ENCODE measurements around the gene ARHGEF7.

Gene ARHGEF7

DNA sequence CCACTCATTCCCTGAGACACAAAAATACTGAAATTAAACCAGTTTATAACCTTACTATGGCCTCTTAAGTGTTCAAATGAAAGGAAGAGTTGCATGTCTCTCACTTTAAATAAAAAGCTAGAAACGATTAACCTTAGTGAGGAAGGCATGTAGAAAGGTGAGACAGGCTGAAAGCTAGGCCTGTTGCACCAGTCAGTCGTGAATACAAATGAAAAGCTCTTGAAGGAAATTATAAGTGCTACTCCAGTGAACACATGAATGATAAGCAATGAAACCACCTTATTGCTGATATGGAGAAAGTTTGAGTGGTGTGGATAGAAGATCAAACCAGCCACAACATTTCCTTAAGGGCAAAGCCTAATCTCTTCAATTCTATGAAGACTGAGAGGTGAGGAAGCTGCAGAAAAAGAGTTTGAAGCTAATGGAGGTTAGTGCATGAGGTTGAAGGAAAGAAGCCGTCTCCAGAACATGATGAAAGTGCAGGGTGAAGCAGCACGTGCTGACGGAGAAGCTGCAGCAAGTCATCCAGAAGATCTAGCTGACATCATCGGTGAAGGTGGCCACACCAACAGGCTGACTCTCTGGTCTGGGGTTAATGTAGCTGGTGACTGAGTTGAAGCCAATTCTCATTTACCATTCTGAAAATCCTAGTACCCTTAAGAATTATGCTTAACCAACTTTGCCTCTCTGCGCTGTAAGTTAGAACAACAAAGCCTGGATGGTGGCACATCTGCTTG, 110.9 kb downstream of the ARHGEF7 start:
- no peak for DNase-seq (ENCODE audit: low spot score)

DNA sequence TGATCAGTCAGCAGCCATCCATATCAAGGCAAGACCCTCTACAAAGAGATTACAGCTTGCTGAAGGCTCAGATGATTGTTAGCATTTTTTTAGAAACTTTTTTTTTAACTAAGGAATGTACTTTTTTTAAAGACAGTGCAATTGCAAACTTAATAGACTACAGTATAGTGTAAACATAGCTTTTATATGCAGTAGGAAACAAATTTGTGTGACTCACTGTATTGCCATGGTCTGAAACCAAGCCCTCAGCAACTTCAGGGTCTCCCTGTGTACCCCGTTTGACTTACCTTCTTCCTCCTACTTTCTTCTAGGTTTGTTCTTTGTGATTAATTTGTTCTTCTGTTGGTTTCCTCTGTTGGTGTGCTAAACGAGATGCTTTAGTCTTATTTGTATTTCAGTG, 112.3 kb downstream of the ARHGEF7 start:
- no peak for DNase-seq (ENCODE audit: low spot score)

DNA sequence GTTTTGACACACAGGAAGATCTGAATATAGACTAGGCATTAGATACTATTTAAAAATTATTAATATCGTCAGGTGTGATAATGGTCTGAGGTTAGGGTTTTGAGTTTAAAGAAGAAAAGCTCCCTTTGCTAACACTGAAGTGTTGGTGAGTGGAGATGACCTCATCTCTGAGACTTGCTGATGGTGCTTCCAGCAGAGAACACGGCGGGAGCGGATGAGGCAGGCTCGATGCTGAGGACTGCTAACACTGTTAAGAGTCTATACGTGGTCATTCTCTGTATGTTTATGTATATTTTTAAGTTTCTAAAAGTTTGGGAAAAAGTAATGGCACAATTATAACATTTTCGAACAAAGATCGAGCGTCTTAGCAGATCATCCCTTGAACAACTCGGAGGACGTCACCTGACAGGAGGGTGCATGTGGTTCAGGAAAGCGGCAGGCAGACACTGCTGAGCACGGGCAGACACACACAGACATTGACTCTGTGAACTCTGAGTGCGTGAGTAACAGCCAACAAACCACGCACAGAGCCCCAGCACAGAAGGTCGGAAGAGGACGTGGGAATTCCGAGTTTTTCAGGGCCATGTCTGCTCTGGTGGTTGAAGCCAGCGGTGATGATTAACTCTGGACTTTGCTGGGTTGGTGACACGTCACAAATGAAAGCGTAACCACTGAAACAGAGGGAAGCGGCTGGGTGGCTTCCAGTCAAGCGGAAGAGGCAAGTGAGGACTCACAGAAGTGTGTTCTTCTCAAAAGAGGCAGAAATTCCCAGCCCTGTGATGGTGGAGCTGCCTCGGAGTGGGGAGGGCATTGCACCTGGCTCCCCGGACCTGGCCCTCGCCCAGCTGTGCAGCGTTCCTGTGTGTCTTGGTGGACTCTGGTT, 113.4 kb downstream of the ARHGEF7 start:
- no peak for DNase-seq (ENCODE audit: low spot score)

- DNase-seq (ENCODE audit: low spot score) = no peak
Observed at GRCh38 chr13:111230385-111230930, 115.3 kb downstream of the ARHGEF7 start.

- DNase-seq (ENCODE audit: low spot score) = no peak
Observed at GRCh38 chr13:111232191-111232590, 117.1 kb downstream of the ARHGEF7 start.

DNA sequence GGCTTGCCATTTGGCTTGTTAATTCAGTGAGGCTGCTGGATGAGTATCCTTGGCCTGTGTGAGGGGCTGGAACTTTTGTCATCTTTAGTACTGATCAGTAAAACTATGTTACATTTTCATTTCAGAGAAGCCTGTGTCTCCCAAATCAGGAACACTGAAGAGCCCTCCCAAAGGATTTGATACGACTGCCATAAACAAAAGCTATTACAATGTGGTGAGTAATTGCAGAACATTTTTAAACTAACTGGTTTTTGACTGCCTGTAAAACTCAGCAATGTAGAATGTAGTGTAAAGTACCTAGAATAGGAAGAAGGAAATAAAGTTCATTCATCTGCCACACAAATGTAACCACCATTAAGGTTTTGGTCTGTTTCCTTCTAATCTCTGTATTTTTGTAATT, 118.0 kb downstream of the ARHGEF7 start:
- no peak for DNase-seq (ENCODE audit: low spot score)

DNA sequence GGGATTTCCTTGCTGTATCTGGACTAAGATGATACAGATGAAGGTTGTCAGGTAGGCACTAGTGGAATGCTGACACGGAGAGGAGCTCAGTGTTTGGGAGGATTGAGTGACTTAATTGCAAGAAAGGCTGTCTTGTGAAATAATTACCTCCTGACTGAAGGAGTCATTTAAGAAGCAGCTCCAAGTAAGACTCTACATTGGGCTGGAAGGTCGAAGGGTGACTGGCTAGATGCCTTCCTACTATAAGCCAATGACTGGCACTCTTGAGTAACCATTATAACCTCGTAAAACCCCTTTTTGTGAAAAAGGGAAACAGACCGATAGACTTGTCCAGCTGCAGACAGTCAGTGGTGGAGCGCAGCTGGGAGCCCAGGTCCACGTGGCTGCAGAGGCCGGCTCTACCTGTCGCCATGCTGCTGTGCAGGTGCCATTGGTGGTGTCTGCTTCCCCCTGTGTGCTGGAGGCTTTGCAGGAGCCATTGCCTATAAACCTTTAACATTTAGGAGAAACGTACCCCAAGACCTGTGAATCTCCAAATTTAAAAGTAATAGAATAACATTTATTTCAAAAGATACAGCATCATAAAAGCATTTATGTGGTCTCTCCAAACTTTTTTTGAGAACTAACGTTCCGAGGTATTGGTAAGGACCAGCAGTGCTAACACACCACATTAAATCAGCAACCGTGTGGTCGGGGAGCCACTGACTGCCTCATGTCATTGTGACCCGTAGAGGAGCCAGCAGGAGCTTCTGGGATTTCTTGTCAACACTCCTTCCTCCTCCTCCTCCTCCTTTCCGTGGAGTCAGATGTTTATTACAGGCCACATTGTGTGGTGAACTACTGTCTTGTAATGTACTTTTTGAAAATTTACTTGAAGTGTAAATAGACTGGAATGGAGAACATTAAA, 124.9 kb downstream of the ARHGEF7 start:
- no peak for DNase-seq (ENCODE audit: low spot score)

DNA sequence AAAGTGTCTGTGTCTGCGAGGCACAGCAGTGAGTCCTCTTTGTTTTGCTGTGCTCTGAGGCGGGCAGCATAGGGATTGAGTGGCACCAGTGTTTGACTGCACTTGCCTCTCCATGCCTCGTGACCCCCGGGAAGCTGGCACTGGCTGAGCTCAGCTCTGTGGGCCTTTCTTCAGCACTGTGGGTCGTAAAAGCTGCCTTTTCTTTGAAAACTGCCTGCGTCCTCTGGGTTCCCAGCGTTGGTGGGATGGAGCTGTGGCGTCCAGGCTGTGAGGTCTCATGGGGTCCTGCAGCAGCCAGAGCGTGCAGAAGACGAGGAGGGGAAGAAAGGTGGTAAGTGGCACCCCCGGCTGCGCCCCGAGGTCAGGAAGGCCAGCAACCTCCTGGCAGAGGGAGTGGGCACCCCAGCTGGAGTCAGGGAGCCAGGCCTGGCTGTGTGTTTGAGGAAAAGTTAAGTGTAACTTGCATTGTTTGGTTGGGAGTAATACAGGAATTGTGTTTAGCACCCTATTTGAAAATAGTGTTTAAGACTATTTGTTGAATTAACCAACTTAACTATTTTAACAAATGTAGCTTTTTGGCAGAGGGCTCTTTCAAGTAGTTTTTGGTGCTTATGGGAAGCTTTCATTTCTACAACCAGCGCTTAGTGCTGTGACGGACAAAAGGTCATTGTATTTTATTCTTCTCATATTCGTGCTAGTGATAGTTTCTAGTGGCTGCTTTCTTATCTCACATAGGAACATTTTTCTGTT, 126.1 kb downstream of the ARHGEF7 start:
- DNase-seq (ENCODE audit: low spot score) = no peak

GRCh38 chr13:111241862-111242261, 126.8 kb downstream of the ARHGEF7 start:
- DNase-seq (ENCODE audit: low spot score) = no peak

DNA sequence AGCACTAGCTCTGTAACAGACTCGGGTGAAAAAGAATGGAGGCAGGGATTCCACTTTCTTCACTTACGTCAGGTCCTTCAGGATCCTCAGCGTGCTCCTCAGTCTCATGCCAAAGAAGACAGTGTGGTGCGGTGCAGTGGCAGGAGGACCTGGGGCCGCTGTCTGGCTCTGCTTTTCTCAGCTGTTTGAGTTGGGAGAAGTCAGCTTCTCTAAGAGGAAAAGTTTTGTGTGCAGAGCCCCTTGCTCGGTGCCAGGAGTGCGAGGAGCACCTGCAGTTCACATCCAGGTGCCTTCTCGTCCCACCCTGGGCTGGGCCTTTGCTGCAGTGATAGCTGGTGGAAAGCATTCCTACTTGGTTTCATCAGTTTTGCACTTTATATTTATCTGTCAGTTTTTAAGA, 127.5 kb downstream of the ARHGEF7 start:
- no peak for DNase-seq (ENCODE audit: low spot score)

DNA sequence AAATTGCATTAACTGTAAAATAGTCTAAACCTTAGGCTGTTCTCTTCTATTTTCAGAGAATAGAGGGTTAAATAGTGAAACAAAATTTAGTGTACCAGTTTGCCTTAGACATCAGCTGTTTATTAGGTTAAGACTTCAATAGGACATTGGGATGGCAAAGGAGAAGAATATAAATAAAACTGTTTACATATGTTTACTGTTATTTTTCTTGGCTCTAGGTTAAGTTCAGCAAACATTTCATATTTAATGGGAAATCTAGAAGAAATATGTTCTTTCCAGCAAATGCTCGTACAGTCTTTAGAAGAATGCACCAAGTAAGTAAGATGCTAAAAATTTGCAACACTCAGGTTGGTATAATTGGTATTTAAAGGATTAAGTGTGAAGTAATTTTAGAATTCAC, 128.9 kb downstream of the ARHGEF7 start:
- DNase-seq (ENCODE audit: low spot score) = no peak

- no peak for DNase-seq (ENCODE audit: low spot score)
Observed at GRCh38 chr13:111245576-111246384, 130.7 kb downstream of the ARHGEF7 start.

- no peak for DNase-seq (ENCODE audit: low spot score)
Observed at GRCh38 chr13:111247552-111247951, 132.4 kb downstream of the ARHGEF7 start.

- DNase-seq (ENCODE audit: low spot score) = no peak
Observed at GRCh38 chr13:111248822-111249221, 133.7 kb downstream of the ARHGEF7 start.

DNA sequence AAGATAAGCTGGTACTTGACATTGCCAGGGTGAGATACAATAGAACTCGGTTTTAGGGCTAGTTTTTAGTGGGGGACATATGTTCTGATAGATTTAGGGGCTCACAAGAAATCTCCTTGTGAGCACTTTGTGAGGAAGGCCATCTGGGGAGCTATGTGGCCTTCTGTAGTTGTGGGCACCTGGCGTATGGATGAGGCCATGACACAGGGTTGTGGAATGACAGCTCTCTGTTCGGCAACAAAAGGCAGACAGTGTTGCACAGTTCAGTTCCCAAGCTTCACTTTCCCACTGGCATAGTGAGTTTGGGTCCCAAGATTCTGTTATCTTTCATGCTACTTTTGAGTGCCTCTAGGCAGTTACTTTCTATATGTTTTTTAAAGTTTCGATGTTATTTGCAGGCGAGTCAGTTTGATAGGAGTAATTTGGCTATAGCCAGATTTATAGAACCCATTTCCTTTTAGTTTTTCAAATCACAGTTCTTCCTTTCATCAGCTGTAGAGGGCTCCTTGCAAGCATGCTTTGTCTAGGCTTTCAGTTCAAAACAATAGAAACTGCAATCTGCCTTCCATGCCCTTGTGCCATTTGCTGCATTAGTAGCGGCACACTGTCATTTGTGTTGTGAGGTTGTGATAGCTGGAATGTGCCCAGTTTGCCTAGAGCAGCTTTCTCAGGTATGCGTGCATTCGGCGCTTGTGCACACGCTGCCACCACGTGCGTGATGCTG, 134.7 kb downstream of the ARHGEF7 start:
- DNase-seq (ENCODE audit: low spot score) = no peak

GRCh38 chr13:111251646-111252445, 136.7 kb downstream of the ARHGEF7 start:
- peak; percentile 56 for DNase-seq (ENCODE audit: low spot score)

DNA sequence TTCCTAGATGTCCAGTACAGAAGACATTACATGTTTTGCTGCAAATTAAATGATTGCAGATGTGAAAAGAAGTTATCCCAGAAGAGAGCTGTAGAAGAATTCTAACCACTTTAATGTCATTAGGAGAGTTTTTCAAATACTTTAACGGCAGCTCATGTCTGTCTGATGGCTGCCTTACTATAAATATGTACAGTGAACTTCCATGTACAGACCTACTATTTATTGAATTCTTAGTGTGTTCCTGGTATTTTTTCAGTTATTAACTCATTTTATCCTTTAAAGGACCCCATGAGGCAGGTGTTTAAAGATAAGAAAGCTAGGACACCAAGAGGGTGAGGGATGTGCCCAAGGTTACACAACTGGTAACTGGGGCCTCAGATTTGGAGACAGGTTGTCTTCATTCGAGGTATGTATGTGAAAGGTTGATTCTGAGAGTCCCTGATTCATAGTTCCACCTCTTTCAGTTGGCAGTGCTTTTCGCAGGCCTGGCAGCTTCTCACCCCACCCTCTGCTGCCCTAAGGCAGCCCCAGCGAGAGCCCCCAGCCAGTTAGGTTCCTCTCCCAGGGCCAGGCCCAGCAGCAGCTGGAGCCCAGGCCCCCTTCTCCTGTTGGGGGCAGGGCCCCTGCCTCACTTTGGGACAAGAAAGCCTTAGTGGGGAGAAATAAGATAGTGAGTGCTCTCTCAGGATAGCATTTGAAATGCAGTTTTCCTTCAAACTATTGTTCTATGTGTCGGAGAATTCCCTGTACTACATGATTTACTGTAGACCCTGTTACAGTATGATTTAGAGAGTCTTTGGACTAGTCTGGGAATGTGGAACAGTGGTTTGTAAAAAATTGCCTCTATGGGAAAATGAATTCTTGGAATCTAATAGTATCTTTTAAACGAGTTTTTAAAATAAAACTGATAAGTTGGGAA, 137.6 kb downstream of the ARHGEF7 start:
- DNase-seq (ENCODE audit: low spot score) = no peak

DNA sequence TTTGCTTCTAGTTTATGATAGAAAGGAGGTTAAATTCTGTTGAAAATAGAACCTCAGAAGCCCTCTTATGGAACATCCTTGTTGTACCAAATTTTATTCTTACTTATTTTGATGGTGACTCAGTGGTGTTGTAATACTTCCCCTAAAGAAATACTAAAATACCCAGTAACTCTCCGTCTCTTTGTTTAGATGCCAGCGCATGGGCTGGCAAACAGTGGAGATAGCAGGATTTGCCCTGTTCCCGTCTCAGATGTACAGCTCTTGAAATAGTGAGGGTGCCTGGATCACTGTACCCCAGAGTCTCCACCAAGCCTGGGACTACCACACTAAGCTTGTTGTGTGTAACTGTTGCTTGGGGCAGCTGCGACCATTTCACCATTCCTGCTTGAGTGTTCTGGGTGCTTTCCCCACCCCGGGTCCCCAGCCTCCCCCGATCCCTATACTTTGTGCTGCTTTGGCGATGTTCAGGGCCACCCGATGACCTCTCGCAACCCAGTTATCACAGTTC, 138.3 kb downstream of the ARHGEF7 start:
- DNase-seq (ENCODE audit: low spot score) = no peak

All from kidney capillary endothelial cell (primary cell).